HepG2 (cell line): ENCODE data around the gene ATG4D. TPM values are rescaled to one million over a fixed set of nuclear protein-coding genes. Genes with fewer than 3 reads are reported as not detected.

Experiments used
- BRD4 ChIP-seq: sonication (generic); formaldehyde crosslinking; IDR thresholded peaks from 2 replicates; pipeline ENCODE4 v1.4.0; 2020; ENCODE audit warnings: missing genetic modification reagents
- FOXA1 ChIP-seq, 2 experiments: fragments of 450-650 bp in 1 of 2; sonication (generic) in 1 of 2; formaldehyde crosslinking in 1 of 2; IDR thresholded peaks; 2 replicates each; pipeline versions ENCODE4 v1.4.0 to v1.6.1; 2016 to 2020; ENCODE audit warnings: missing genetic modification reagents in 1 of 2
- ISL2 ChIP-seq: sonication (generic); formaldehyde crosslinking; IDR thresholded peaks from 2 replicates; pipeline ENCODE4 v1.5.0; 2020; ENCODE audit warnings: missing genetic modification reagents
- KAT8 ChIP-seq: IDR thresholded peaks from 2 replicates; pipeline ENCODE4 v1.6.1; 2016; ENCODE audit warnings: missing genetic modification reagents, missing compliant biosample characterization
- MYNN ChIP-seq: sonication (generic); formaldehyde crosslinking; IDR thresholded peaks from 2 replicates; pipeline ENCODE4 v1.4.0; 2020; ENCODE audit warnings: mild to moderate bottlenecking, low read depth, missing genetic modification reagents
- NFATC3 ChIP-seq: sonication (generic); formaldehyde crosslinking; IDR thresholded peaks from 2 replicates; pipeline ENCODE4 v1.5.1; 2020; ENCODE audit warnings: mild to moderate bottlenecking, missing genetic modification reagents
- NFYB ChIP-seq: sonication (generic); formaldehyde crosslinking; IDR thresholded peaks from 2 replicates; pipeline ENCODE4 v1.4.0; 2020; ENCODE audit warnings: missing genetic modification reagents
- NR2C2 ChIP-seq: sonication (generic); formaldehyde crosslinking; IDR thresholded peaks from 2 replicates; pipeline ENCODE4 v1.4.0; 2020; ENCODE audit warnings: missing genetic modification reagents, mild to moderate bottlenecking, moderate library complexity, borderline replicate concordance
- RCOR2 ChIP-seq: IDR thresholded peaks from 2 replicates; pipeline ENCODE4 v1.6.1; 2016; ENCODE audit warnings: missing biosample characterization, missing genetic modification reagents
- RFX3 ChIP-seq: IDR thresholded peaks from 2 replicates; pipeline ENCODE4 v1.6.1; 2016; ENCODE audit warnings: missing biosample characterization, missing genetic modification reagents
- RFXAP ChIP-seq: sonication (generic); formaldehyde crosslinking; IDR thresholded peaks from 2 replicates; pipeline ENCODE4 v1.4.0; 2020; ENCODE audit warnings: missing genetic modification reagents, borderline replicate concordance
- SIN3A ChIP-seq: IDR thresholded peaks from 2 replicates; pipeline ENCODE4 v1.6.1; 2011; ENCODE audit warnings: low read depth, mild to moderate bottlenecking, control low read depth, low read length, borderline replicate concordance
- SSRP1 ChIP-seq: IDR thresholded peaks from 2 replicates; pipeline ENCODE4 v1.6.1; 2016; ENCODE audit warnings: control low read depth
- TEAD3 ChIP-seq: optimal IDR thresholded peaks from 2 replicates; pipeline ENCODE3; 2016; ENCODE audit warnings: borderline replicate concordance
- TGIF2 ChIP-seq: IDR thresholded peaks from 2 replicates; pipeline ENCODE4 v1.6.1; 2016; ENCODE audit warnings: control low read depth, missing compliant biosample characterization
- ZNF24 ChIP-seq: fragments of 450-650 bp; IDR thresholded peaks from 2 replicates; pipeline ENCODE4 v1.6.1; 2017; ENCODE audit warnings: antibody characterized with exemption, mild to moderate bottlenecking
- ZNF7 ChIP-seq: IDR thresholded peaks from 2 replicates; pipeline ENCODE4 v1.6.1; 2016; ENCODE audit warnings: missing biosample characterization, missing genetic modification reagents
- ZNF83 ChIP-seq: sonication (generic); formaldehyde crosslinking; IDR thresholded peaks from 2 replicates; pipeline ENCODE4 v1.4.0; 2020; ENCODE audit warnings: missing genetic modification reagents, mild to moderate bottlenecking, borderline replicate concordance
- polyA plus RNA-seq, 8 experiments: library from polyadenylated mRNA; depleted of rRNA in 3 of 8; stranded (reverse) in 7 of 8; unstranded in 1 of 8; fragments of >200 nt; fragmentation: Illumina TruSeq in 4 of 8; extraction: Trizol in 4 of 8; gene quantifications; 2 replicates each; pipeline versions ENCODE4 v1.2.1 to v1.2.3, GENCODE V29; 2011 to 2016; ENCODE audit warnings: low read depth in 4 of 8, missing spikeins in 1 of 8, mixed read lengths in 1 of 8; ENCODE audit not compliant: insufficient read depth in 1 of 8
- total RNA-seq, 5 experiments: library from RNA; depleted of rRNA; stranded (reverse); fragments of >200 nt; fragmentation: Illumina TruSeq; extraction: Trizol; gene quantifications; 2 replicates each; pipeline ENCODE4 v1.2.3, GENCODE V29; 2016; ENCODE audit warnings: low read depth in 1 of 5
- TF ChIP-seq, protein P1 (sequence below): sonication (generic); formaldehyde crosslinking; IDR thresholded peaks from 2 replicates; pipeline ENCODE4 v1.5.0; 2020; ENCODE audit warnings: mild to moderate bottlenecking, missing genetic modification reagents, borderline replicate concordance
- TF ChIP-seq, protein P2 (sequence below): sonication (generic); formaldehyde crosslinking; IDR thresholded peaks from 2 replicates; pipeline ENCODE4 v1.4.0; 2020; ENCODE audit warnings: missing genetic modification reagents
- TF ChIP-seq, protein P3 (sequence below): sonication (generic); formaldehyde crosslinking; IDR thresholded peaks from 2 replicates; pipeline ENCODE4 v1.8.1; 2023; ENCODE audit warnings: mild to moderate bottlenecking, inconsistent platforms, moderate library complexity, missing genetic modification reagents, borderline replicate concordance

The ATG4D gene
- total and polyA plus RNA-seq, 2 of the 13 experiments (the other 11 are each of a cell fraction or from before 2014, with no cell fraction given): 17.8 to 19.0 TPM

DNA sequence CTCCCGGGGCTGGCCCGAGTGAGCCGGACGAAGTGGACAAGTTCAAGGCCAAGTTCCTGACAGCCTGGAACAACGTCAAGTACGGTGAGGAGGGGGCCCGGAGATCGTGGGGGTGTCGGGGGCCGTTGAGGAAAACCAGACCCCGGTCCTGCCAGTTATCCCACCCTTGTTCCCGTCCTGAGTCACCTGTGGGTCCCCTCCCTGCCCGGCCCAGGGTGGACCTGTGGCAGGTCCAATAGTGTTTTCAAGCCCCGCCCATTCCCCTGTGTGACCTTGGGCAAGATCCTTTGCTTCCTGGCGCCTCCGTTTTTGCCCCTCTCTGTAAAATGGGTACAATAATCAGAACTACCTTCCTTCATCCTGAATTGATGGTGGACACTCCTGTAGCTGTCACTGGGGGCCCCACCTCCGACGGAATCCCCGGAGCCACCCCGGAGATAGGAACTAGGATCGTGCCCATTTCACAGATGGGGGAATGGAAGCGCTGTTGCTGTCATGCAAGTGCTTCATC is 593 bp downstream of the ATG4D start (continued):
- TF ChIP-seq RCOR2 (peak; percentile 73; the same call in 1 of the 2 replicates), ZNF83 (no peak), MYNN (CRISPR knock-in tag) (no peak), SSRP1 (CRISPR knock-in tag) (no peak), TEAD3 (CRISPR knock-in tag) (no peak), ZNF24 (peak; percentile 70), NFYB (CRISPR knock-in tag) (no peak), NFATC3 (no peak), ISL2 (no peak), BRD4 (CRISPR knock-in tag) (no peak), TGIF2 (CRISPR knock-in tag) (0 out of 2 replicates have a peak, but pooled peaks have one; percentile 47), RFX3 (CRISPR knock-in tag) (no peak), RFXAP (CRISPR knock-in tag) (no peak), NR2C2 (no peak), FOXA1 (IDR thresholded peaks at IDR 0.05) (no peak), FOXA1 (CRISPR knock-in tag; IDR thresholded peaks at IDR 0.05) (no peak), KAT8 (CRISPR knock-in tag) (no peak), SIN3A (no peak), ZNF7 (CRISPR knock-in tag) (no peak)
- TF ChIP-seq, protein P1, sequence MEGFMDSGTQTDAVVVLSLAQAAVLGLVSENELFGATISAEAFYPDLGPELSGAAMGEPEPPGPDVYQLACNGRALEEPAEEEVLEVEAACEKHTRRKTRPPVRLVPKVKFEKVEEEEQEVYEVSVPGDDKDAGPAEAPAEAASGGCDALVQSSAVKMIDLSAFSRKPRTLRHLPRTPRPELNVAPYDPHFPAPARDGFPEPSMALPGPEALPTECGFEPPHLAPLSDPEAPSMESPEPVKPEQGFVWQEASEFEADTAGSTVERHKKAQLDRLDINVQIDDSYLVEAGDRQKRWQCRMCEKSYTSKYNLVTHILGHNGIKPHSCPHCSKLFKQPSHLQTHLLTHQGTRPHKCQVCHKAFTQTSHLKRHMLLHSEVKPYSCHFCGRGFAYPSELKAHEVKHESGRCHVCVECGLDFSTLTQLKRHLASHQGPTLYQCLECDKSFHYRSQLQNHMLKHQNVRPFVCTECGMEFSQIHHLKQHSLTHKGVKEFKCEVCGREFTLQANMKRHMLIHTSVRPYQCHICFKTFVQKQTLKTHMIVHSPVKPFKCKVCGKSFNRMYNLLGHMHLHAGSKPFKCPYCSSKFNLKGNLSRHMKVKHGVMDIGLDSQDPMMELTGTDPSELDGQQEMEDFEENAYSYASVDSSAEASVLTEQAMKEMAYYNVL (CRISPR knock-in tag): no peak
- TF ChIP-seq, protein P2, sequence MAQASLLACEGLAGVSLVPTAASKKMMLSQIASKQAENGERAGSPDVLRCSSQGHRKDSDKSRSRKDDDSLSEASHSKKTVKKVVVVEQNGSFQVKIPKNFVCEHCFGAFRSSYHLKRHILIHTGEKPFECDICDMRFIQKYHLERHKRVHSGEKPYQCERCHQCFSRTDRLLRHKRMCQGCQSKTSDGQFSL (CRISPR knock-in tag): no peak
- TF ChIP-seq, protein P3, sequence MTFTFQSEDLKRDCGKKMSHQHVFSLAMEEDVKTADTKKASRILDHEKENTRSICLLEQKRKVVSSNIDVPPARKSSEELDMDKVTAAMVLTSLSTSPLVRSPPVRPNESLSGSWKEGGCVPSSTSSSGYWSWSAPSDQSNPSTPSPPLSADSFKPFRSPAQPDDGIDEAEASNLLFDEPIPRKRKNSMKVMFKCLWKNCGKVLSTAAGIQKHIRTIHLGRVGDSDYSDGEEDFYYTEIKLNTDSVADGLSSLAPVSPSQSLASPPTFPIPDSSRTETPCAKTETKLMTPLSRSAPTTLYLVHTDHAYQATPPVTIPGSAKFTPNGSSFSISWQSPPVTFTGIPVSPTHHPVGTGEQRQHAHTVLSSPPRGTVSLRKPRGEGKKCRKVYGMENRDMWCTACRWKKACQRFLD (CRISPR knock-in tag): no peak
